ENCODE data around the gene TBC1D16. TPM values are rescaled to one million over a fixed set of nuclear protein-coding genes. Genes with fewer than 3 reads are reported as not detected.

The TBC1D16 gene
- total RNA-seq, 1 donor from 2014 or later: 38.4 TPM

DNA sequence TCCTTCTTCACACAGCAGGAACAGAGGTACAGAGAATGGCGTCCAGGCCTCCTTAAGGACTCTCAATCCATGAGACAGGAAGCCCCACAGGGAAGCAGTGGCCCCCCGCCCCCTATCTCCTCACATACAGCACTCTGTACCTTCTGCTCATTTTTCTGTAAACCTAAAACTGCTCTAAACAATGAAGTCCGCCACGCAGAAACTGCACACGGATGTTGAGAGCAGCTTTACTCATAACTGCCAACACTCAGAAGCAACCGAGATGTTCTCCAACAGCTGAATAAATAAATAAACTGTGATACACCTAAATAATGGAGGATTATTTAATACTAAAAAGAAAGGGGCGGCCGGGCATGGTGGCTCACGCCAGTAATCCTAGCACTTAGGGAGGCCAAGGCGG lies 9.9 kb downstream of the TBC1D16 start:
- no peak for DNase-seq (ENCODE audit: low spot score)

DNA sequence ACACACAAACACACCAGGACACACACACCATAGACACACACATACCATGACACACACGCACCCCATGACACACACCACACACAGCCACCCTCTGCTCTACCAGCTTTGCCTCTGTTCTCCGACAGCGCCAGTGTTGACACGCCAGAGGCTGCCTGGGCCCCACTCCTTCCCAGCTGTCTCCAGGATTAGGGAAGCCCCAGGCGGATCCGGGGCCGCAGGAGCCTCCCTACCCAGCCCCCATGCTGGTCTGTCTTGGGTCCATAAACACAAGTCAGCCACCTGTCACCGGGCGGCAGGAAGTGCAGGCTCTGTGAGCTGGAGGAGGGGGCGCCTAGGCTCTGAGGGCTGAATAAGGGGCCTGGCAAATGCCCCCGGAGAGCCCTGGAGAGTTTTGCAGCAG lies 10.5 kb downstream of the TBC1D16 start:
- no peak for DNase-seq (ENCODE audit: low spot score)

DNA sequence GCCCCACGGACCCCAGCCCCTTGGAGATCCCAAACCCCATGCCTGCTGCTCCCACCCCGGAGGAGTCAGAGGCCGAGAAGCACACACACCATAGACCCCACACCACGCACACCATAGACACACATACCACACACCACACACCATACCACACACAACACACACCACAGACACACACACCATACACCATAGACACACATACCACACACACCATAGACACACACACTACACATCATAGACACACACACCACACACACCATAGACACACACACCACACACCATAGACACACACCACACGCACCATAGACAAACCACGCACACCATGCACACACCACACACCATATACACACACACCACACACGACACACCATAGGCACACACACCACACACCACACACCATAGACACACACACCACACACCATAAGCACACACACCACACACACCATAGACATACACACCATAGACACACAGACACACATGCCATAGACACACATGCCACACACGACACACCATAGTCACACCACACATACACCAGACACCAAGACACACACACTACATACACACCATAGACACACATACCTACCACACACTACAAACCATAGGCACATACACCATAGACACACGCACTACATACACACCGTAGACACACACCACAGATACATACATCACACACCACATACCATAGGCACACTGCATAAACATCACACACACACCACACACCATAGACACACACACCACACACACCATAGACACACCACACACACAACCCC lies 11.3 kb downstream of the TBC1D16 start:
- no peak for DNase-seq (ENCODE audit: low spot score)

DNA sequence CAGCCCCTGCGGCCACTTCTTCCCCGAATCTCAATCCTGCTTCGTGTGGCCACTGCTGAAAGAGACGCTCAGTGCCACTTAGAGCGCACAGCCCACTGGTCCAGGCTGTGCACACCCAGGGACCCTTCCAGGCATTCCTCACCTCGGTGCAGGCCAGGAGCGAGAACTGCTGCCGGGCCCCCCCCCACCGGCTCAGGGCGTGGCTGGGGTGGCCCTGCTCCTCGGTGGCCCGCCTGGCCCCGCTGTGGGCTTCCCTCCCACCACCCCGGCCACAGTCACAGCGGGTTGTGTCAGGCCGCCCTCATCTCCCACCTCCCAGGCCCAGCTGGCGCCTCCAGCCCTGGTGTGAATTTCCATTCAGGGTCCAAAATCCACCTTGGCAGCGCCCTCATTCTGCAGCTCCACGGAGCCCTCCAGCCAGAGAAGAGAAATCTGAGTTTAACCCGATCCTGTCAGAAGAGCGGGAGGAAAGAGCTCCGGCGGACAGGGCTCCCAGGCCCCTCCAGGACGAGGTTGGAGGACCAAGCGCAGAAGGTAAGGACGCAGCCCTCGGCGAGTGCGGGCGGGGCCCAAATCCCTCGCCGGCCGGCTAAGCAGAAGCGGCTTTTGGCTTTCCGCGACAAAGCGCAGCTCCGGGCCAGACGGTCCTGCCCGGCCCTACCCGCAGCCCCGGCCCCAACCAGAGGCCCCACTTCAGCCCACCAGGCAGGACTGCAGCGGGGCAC lies 12.0 kb downstream of the TBC1D16 start:
- DNase-seq (ENCODE audit: low spot score): no peak

DNA sequence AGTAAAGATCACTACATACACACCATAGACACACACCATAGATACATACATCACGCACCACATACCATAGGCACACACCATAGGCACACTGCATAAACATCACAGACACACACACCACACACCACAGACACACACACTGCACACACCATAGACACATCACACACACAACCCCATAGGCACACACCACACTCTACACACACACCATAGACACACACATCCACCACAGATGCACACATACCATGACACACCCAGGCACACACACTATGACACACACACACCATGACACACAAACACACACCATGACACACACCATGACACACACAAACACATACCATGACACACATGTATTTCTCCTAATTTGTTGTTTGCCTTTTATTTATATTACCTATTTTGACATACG lies 14.1 kb downstream of the TBC1D16 start:
- DNase-seq (ENCODE audit: low spot score): no peak

DNA sequence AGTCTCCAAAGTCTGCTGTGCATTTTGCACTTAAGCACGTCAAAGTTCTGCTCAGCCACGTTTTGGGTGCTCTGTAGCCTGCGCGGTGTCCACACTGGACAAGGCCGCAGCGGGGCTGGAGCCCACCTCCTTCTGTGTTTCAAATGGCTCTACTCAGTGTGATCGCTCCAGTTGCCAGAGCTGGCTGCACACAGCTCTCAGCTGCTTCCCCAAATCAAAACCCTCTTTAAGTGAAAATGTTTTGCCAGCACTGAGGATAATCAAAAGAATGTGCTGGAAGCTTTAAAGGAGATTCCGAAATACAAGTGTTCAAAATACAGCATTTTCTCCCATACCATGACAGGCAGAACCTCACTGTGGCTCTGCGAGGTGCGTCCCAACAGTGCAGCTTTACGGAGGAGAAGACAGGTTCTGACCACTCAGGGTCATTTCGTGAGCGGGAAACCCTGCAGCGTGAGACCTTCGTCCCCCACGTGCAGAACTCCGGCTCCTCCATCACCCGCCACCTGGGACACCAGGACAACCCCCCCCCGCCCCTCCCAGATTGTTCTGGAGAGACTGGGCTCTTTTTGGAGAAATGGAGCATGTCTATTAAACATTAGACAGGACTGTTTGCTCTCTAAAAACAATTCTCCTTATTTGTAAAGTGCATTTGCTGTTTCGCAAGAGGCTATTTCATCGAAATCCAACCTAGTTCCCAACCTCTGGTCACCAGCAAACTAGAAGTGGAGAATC lies 16.6 kb downstream of the TBC1D16 start:
- DNase-seq (ENCODE audit: low spot score): no peak

DNA sequence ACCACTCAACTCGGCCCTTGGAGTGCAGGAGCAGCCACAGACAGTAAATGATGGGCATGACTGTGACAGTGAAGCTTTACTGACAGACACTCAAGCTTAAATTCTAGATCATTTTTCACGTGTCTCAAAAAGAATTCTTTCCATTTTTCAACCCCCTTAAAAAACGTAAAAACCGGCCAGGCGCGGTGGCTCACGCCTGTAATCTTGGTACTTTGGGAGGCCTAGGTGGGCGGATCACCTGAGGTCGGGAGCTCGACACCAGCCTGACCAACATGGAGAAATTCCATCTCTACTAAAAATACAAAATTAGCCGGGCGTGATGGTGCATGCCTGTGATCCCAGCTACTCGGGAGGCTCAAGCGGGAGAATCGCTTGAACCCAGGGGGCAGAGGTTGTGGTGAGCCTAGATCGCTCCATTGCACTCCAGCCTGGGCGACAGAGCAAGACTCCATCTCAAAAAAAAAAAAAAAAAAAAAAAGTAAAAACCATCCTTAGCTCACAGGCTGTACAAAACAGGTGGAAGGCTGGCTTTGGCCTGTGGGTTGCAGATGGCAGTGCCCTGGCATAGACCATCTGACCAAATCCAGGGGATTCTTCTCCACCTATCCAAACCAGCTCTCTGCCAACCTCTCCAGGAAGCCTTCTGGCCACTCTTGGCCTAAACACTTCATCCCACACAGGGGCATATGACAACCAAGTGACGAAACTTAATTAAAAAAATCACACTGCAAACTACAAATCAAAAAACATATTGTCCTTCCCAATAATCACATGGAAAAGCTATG lies 18.3 kb downstream of the TBC1D16 start:
- no peak for DNase-seq (ENCODE audit: low spot score)

DNA sequence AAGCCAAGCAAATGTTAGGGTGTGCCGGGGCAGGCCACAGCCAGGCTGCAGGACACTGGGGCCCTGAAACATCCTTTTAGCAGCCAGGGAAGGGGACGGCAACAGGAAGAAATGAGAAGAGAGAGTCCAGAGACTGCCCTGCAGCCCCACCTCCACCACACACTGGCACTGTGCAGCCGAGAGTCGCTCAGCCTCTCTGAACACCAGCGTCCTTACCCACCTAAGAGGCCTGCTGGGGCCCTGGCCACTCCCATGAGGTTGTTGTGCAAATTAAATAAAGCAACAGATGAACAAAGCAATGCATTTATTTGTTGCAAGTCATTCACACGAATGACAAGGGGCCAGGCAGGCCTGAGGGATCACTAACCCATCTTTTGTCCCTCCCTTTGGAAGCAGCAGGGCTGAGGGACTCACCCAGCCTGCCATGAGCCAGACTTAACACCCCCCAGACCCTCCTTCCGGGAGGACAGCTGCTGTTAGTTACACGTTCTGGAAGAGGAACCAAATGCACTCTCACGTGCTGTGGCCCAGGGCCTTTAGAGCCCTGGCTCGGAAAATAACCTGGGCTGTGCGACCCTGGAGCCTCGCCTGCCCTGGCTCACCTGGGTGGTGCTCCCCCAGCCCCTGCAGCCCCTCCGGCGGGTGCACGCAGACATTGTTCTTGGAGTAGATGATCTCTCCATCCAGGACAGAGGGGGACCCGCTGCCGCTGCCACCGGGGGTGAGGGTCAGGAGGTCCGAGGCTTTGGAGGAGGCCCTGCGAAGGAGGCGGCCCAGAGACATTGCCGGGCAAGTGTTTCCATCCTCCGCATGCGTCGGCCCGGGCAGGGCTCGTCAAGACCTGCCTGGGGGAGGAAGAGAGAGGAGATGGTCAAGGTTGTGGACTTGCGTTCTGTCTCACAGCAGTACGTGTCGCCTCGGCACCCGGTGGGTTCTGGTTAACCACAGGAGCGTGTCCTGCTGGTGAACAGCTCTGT lies 22.6 kb downstream of the TBC1D16 start:
- no peak for DNase-seq (ENCODE audit: low spot score)

DNA sequence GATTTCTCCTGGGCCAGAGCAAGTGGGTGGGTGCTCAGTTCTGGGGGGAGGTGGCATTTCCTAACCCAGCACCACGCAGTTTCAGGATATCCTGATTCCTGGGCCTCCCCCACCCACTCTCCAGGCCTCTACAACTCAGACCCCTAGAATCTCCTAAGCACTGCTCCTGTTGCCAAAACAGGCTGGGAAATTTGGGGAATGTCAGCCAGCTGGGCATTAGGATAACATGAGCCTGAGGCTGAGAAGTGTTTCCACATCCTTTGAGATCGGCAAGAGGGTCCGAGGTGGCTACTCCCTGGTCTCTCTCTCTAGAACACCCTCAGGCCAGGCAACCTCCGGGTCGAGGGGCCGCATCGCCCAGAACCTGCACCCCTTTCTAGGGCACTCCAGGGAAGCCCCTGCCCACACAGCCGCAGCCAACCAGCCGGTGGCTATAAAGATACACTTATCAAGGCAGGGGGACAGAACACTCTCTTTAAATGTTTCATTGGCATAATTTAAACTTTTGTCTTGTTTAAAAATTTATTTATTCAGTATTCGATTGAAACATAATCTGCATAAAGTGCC lies 23.6 kb downstream of the TBC1D16 start:
- DNase-seq (ENCODE audit: low spot score): no peak

DNA sequence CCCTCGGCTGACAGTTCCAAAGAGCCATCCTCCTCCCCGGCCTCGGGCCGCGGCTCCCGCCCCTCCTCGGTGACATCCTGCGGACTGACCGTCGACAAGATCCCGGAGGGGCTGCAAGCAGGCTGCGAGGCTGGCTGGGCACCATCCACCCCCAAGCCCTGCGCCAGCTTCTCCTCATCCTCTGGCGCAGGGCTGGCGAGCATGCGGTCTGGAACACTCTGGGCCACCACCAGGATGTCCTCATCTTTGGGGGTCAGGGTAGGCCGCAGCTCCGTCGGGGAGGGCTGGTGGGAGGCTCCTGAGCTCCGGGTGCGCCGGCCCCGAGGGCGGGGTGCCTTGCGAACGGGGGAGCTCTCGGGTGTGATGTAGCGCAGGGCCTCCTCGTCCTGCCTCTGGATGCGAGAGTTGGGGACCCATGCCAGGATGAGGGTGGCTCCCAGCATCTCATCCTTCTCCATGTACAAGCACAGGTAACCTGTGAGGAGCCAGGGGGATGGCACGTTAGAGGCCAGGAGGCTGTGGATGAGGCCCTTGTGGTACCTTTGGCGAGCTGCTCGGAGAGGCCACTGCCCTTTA lies 25.3 kb downstream of the TBC1D16 start:
- DNase-seq (ENCODE audit: low spot score): no peak

DNA sequence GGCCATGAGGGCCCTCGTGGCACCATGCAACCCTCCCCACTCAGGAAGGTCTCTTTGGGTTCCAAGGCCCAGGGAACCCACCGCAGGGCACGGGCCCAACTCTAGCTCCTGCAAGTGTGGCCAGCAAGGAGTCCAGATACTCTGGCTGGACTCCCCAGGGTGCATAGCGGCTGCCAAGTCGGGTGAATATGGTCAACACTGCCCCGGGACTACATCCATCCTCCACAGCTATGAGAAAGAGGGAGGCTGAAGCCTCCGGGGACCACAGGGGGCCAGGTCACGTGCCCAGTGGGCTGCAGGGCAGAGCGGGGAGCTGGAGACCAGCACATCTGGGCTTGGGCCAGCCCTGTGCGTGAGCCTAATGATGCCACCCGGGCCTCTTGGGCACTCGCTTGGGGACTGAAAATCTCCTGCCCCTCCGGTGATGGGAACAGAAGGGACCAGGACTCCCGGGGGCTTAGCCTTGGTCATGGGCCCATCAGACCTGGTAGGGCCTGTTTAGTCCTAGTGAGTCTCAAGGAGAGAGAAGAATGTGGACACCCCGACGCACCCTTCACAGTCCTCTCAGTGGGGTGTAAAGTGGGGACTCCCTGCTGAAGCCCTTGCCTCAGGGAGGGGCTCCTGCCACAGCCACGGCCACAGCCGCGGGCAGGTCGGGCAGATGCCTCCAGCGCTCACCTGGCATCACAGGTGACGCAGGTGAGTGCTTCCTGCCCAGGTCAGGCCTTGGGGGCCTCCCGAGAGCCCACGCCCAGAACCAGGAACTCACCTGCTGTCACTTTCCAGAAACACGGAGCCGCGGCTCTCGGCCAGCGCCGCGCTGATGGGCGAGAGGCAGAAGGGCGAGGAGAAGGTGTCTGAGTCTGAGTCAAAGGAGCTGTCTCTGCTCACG lies 26.0 kb downstream of the TBC1D16 start:
- DNase-seq (ENCODE audit: low spot score): no peak

DNA sequence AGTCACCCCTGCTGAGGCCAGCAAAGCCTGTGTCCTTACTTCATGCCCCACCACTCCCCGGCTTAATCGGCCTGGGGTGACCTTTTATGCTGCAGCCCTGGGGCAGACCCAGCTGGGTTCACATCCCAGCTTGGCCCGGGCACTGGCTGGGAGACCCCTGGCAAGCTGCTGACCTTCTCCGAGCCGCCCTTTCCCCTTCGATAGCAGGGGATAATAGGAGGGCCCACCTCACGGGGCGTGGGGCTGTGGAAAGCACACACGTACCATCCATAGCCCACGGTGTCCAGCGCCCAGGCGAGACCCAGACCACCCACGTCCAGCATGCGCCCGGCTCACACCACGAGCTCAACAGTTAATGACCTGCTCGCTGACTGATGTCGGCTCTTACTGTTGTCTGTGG lies 26.8 kb downstream of the TBC1D16 start:
- no peak for DNase-seq (ENCODE audit: low spot score)

DNA sequence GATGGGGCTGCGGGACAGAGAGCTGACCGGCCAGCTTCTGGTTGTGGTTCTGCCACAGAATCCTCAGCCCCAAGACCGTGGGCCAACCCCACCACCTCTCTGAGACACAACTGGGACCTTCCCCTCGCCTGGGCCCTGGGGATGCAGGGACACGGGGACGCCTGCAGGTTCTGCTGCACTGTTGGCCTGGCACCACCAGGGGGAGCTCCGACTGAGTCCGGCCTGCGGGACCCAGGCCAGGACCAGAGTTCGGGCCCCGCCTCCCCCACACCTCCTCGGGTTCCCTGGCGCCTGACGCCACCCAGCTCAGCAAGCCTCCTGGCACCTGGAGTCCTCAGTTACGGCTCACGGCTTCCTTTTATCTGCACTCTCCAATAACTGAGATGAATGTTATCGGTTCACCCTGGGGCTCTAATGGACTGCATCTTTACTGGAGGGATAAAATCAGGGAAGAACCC lies 27.3 kb downstream of the TBC1D16 start:
- peak; percentile 87 for DNase-seq (ENCODE audit: low spot score)

DNA sequence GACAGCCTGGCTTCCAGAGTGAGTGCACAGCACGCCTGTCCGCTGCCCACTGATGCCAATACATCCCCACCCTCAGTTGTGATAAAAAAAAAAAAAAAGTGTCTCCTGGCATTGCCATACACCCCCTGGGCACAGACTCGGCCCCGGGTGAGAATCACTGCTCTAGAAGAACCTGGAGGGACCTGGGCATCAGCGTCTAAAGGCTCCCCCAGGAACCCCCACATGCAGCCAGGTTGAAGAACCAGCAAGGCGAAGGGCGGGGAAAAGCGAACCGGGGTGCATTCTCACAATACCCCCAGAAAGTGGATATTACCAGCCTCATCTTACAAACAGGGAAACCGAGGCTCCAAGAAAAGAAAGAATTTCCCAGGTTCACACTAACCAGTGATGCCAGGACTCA lies 27.7 kb downstream of the TBC1D16 start:
- no peak for DNase-seq (ENCODE audit: low spot score)

DNA sequence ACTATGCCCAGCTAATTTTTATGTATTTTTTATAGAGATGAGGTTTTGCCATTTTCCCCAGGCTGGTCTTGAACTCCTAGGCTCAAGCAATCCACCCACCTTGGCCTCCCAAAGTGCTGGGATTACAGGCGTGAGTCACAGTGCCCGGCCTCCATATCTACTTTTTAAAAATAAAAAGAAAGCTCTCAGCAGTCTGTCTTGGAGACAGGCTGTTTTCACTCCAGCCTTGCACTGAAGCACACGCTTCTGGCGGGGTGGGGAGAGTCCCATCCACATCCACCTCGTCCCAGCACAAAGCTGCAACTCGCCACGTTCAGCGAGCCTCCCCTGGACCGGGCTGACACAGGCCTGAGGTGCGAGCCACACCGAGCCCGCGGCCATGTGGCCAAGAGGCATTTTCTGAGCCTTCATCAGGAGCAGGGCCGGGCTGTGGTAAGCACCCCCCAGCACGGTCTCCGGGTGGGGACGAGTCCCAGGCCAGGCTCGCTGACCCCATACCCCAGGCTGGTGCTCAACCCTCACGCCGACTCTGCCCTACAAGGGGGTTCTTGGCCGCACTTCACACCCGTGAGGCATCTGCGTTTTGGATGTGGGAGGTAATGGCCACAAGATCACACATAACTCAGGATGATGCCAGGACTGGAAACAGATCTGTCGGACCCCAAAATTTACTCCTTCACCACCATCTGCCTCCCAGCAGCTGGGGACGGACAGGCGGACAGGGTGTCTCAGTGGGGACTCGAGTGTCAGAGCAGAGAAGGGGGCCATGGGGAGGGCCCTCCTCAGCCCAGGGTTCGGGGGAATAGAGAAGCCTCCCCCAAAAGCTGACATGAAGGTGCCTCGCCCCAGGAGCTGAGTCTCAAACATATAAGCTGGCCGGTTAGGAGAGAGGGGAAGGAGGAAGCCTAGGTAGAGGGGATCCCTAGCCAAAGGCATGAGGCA lies 28.6 kb downstream of the TBC1D16 start:
- no peak for DNase-seq (ENCODE audit: low spot score)

DNA sequence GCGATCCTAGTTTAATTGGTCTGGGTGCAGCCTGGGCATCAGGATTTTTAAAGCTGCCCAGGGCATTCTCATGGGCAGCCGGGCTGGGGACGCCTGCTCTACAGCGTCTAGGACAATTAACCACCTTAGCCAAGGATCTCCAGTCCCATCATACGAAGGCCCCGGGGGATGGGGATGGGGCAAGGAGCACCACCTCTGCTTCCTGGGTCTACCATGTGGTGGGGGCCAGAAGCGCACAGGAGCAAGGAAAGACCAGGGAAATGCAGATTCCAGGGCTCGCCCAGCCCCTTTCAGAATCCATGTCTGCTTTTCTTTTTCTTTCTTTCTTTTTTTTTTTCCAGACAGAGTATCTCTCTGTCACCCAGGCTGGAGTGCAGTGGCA lies 29.3 kb downstream of the TBC1D16 start:
- DNase-seq (ENCODE audit: low spot score): no peak
